H1 (cell line): ENCODE measurements around the gene RAB3C. TPM values are rescaled to one million over a fixed set of nuclear protein-coding genes. Genes with fewer than 3 reads are reported as not detected.
A peak's percentile ranks its signal among the peaks of the same experiment; 100 is the strongest.

ENCODE experiments used
- CTCF ChIA-PET: fragments of 300-600 bp; sonication (Branson Sonifier 250); formaldehyde crosslinking; loops from one replicate; lab custom pipeline; 2021; ENCODE audit not compliant: partially characterized antibody; lab: Charles Lee
- POLR2A ChIA-PET: fragments of 300-600 bp; sonication (Branson Sonifier 250); formaldehyde crosslinking; loops from one replicate; lab custom pipeline; 2021; ENCODE audit warnings: inconsistent platforms; ENCODE audit not compliant: partially characterized antibody; lab: Charles Lee
- DNase-seq, 2 experiments: peaks; one replicate each; pipeline versions ENCODE4 v3.0.0 to v3.0.0-alpha.2; 2010 to 2022; ENCODE audit warnings: low spot score in 2 of 2, low read depth in 1 of 2, mixed read lengths in 1 of 2
- FAIRE-seq: peaks from 2 replicates; lab custom pipeline; 2011; peaks lifted over from hg19 to GRCh38; lab: Jason Lieb, UNC
- H2AFZ ChIP-seq: 2 replicates; pipeline ENCODE4 v1.8.1; 2012; ENCODE audit warnings: low read length, inconsistent platforms
- H2AK5ac ChIP-seq: 2 replicates; pipeline ENCODE4 v1.6.1; 2013; ENCODE audit warnings: low read depth, low read length
- H2BK120ac ChIP-seq: replicated peaks from 2 replicates; pipeline ENCODE3; 2013; ENCODE audit warnings: low read depth, low read length, inconsistent platforms
- H2BK12ac ChIP-seq: 2 replicates; pipeline ENCODE4 v1.6.1; 2013; ENCODE audit warnings: low read depth, low read length
- H2BK15ac ChIP-seq: 2 replicates; pipeline ENCODE4 v1.6.1; 2013; ENCODE audit warnings: low read length
- H2BK20ac ChIP-seq: 2 replicates; pipeline ENCODE4 v1.6.1; 2013; ENCODE audit warnings: low read length
- H2BK5ac ChIP-seq: 2 replicates; pipeline ENCODE4 v1.6.1; 2013; ENCODE audit warnings: low read depth, low read length
- H3K14ac ChIP-seq: 2 replicates; pipeline ENCODE4 v1.6.1; 2013; ENCODE audit warnings: inconsistent platforms; ENCODE audit not compliant: insufficient read length
- H3K18ac ChIP-seq: 2 replicates; pipeline ENCODE4 v1.6.1; 2013; ENCODE audit warnings: low read length; ENCODE audit errors: extremely low read depth
- H3K23ac ChIP-seq: 2 replicates; pipeline ENCODE4 v1.6.1; 2013; ENCODE audit warnings: inconsistent platforms; ENCODE audit not compliant: insufficient read length
- H3K23me2 ChIP-seq: 2 replicates; pipeline ENCODE4 v1.6.1; 2013; ENCODE audit warnings: low read depth, low read length
- H3K27ac ChIP-seq: 2 replicates; pipeline ENCODE4 v1.6.1; 2011; ENCODE audit warnings: low read depth, low read length, inconsistent platforms
- H3K27me3 ChIP-seq, 4 experiments: replicated peaks in 1 of 4; 1 replicate in 1 of 4; 2 replicates in 3 of 4; pipeline versions ENCODE4 v1.6.1 to v1.8.1; 2011 to 2013; ENCODE audit warnings: low read length in 3 of 4, mild to moderate bottlenecking in 3 of 4, inconsistent platforms in 2 of 4, mixed read lengths in 2 of 4, moderate library complexity in 1 of 4; ENCODE audit not compliant: control insufficient read depth in 3 of 4, insufficient read depth in 3 of 4; ENCODE audit errors: extremely low read depth in 1 of 4
- H3K36me3 ChIP-seq, 4 experiments: 2 replicates each; pipeline versions ENCODE4 v1.6.1 to v1.8.1; 2011 to 2013; ENCODE audit warnings: mild to moderate bottlenecking in 4 of 4, low read length in 3 of 4, moderate library complexity in 2 of 4, control low read depth in 1 of 4, inconsistent platforms in 1 of 4; ENCODE audit not compliant: insufficient read depth in 4 of 4, control insufficient read depth in 2 of 4
- H3K4ac ChIP-seq: replicated peaks from 2 replicates; pipeline ENCODE3; 2013; ENCODE audit warnings: low read length, low read depth, mixed read lengths, inconsistent platforms; ENCODE audit not compliant: insufficient read length
- H3K4me1 ChIP-seq, 4 experiments: replicated peaks in 1 of 4; 1 replicate in 1 of 4; 2 replicates in 3 of 4; pipeline versions ENCODE4 v1.6.1 to v1.8.1; 2011 to 2013; ENCODE audit warnings: low read length in 3 of 4, inconsistent platforms in 2 of 4, mixed read lengths in 1 of 4; ENCODE audit not compliant: insufficient read depth in 4 of 4, control insufficient read depth in 3 of 4
- H3K4me2 ChIP-seq, 2 experiments: 2 replicates each; pipeline versions ENCODE4 v1.6.1 to v1.8.1; 2011 to 2013; ENCODE audit warnings: low read depth in 2 of 2, low read length in 2 of 2, control low read depth in 1 of 2, inconsistent platforms in 1 of 2, mild to moderate bottlenecking in 1 of 2; ENCODE audit not compliant: insufficient read depth in 1 of 2
- H3K4me3 ChIP-seq, 4 experiments: fragments of 200-600, 300-600 bp in 1 of 4; sonication (generic), shearing (Covaris generic), sonication (Bioruptor Twin) in 1 of 4; 2 replicates each; pipeline versions ENCODE4 v1.5.1 to v1.8.1; 2011 to 2016; ENCODE audit warnings: low read length in 4 of 4, low read depth in 3 of 4, control low read depth in 2 of 4, inconsistent platforms in 2 of 4, mild to moderate bottlenecking in 2 of 4, mixed read lengths in 1 of 4, moderate library complexity in 1 of 4; ENCODE audit not compliant: insufficient read depth in 2 of 4; ENCODE audit errors: extremely low read depth in 1 of 4
- H3K56ac ChIP-seq: replicated peaks from 2 replicates; pipeline ENCODE3; 2013; ENCODE audit warnings: low read depth, mild to moderate bottlenecking, mixed read lengths, low read length, inconsistent platforms; ENCODE audit not compliant: insufficient read length
- H3K79me1 ChIP-seq: 2 replicates; pipeline ENCODE4 v1.6.1; 2013; ENCODE audit warnings: low read depth, low read length, control low read depth
- H3K79me2 ChIP-seq, 2 experiments: 2 replicates each; pipeline versions ENCODE4 v1.6.1 to v1.8.1; 2012 to 2013; ENCODE audit warnings: low read length in 2 of 2, mild to moderate bottlenecking in 2 of 2, inconsistent platforms in 1 of 2; ENCODE audit not compliant: insufficient read depth in 2 of 2, control insufficient read depth in 1 of 2
- H3K9ac ChIP-seq, 4 experiments: replicated peaks in 1 of 4; 1 replicate in 1 of 4; 2 replicates in 3 of 4; pipeline versions ENCODE4 v1.6.1 to v1.8.1; 2011 to 2013; ENCODE audit warnings: low read depth in 3 of 4, low read length in 3 of 4, control low read depth in 2 of 4, mild to moderate bottlenecking in 2 of 4, moderate library complexity in 2 of 4, inconsistent platforms in 1 of 4; ENCODE audit errors: extremely low read depth in 1 of 4
- H3K9me3 ChIP-seq, 2 experiments: 2 replicates each; pipeline versions ENCODE4 v1.6.1 to v1.8.1; 2012 to 2013; ENCODE audit warnings: mild to moderate bottlenecking in 2 of 2, moderate library complexity in 2 of 2, control low read depth in 1 of 2, inconsistent platforms in 1 of 2, low read depth in 1 of 2, low read length in 1 of 2, mixed read lengths in 1 of 2; ENCODE audit not compliant: insufficient read depth in 2 of 2
- H4K20me1 ChIP-seq, 2 experiments: replicated peaks in 1 of 2; 2 replicates each; pipeline versions ENCODE3 to v1.8.1; 2011 to 2013; ENCODE audit warnings: inconsistent platforms in 2 of 2, low read length in 2 of 2, mild to moderate bottlenecking in 1 of 2; ENCODE audit not compliant: insufficient read depth in 2 of 2, control insufficient read depth in 1 of 2
- H4K5ac ChIP-seq: 2 replicates; pipeline ENCODE4 v1.6.1; 2013; ENCODE audit warnings: low read length, low read depth, mixed read lengths, inconsistent platforms; ENCODE audit not compliant: insufficient read length
- H4K8ac ChIP-seq: 2 replicates; pipeline ENCODE4 v1.8.0; 2013; ENCODE audit warnings: mild to moderate bottlenecking, moderate library complexity, low read length, inconsistent platforms; ENCODE audit not compliant: insufficient read depth; ENCODE audit errors: extremely low read depth
- H4K91ac ChIP-seq: replicated peaks from 2 replicates; pipeline ENCODE3; 2013; ENCODE audit warnings: low read length, mixed read lengths, inconsistent platforms; ENCODE audit not compliant: insufficient read length
- ATF2 ChIP-seq: IDR thresholded peaks from 2 replicates; pipeline ENCODE4 v1.6.1; 2012; ENCODE audit warnings: low read length, inconsistent platforms
- GABPA ChIP-seq: IDR thresholded peaks from 2 replicates; pipeline ENCODE4 v1.6.1; 2011; ENCODE audit warnings: mild to moderate bottlenecking, low read length, moderate library complexity, borderline replicate concordance; ENCODE audit not compliant: insufficient read depth
- POLR2AphosphoS5 ChIP-seq: IDR thresholded peaks from 2 replicates; pipeline ENCODE4 v1.6.1; 2011; ENCODE audit warnings: low read depth, low read length
- RBBP5 ChIP-seq: IDR thresholded peaks from 2 replicates; pipeline ENCODE4 v1.7.1; 2012; ENCODE audit warnings: low read depth, mild to moderate bottlenecking, inconsistent platforms, low read length, moderate library complexity, borderline replicate concordance
- SP2 ChIP-seq: IDR thresholded peaks from 2 replicates; pipeline ENCODE4 v1.6.1; 2012; ENCODE audit warnings: mild to moderate bottlenecking, low read length, inconsistent platforms
- TAF7 ChIP-seq: optimal IDR thresholded peaks from 2 replicates; pipeline ENCODE3; 2011; ENCODE audit warnings: low read depth, mild to moderate bottlenecking, inconsistent platforms, low read length, moderate library complexity, borderline replicate concordance
- TCF12 ChIP-seq: IDR thresholded peaks from 2 replicates; pipeline ENCODE4 v1.6.1; 2011; ENCODE audit warnings: low read depth, mild to moderate bottlenecking, low read length
- WGBS, 2 experiments: shearing (Covaris generic) in 1 of 2; methylation state at CpG; one replicate each; pipeline versions ENCODE4 v1.1.6 to v1.1.7; 2013 to 2015; ENCODE audit warnings: low lambda C conversion rate in 2 of 2, mixed read lengths in 2 of 2, inconsistent platforms in 1 of 2, low coverage in 1 of 2, missing lambda C conversion rate in 1 of 2; ENCODE audit not compliant: insufficient replicate concordance in 2 of 2, insufficient coverage in 1 of 2, insufficient read length in 1 of 2; ENCODE audit errors: extremely low coverage in 1 of 2, missing lambda C conversion rate in 1 of 2; 5-methylcytosine and 5-hydroxymethylcytosine counted together
- polyA plus RNA-seq, 7 experiments: library from polyadenylated mRNA; depleted of rRNA in 3 of 7; stranded (reverse) in 5 of 7; unstranded in 2 of 7; fragments of >200 nt in 5 of 7; fragments of 200-250 nt in 2 of 7; gene quantifications; 1 replicate in 5 of 7; 2 replicates in 1 of 7; 4 replicates in 1 of 7; pipeline versions ENCODE4 v1.2.1 to v1.2.3, GENCODE V29; 2011 to 2013; ENCODE audit warnings: missing spikeins in 2 of 7, mixed read lengths in 2 of 7
- total RNA-seq: library from RNA; stranded (reverse); fragmentation: NEBNext Ultra II Directional; extraction: Animal tissue kit (Norgen Biotek cat#: 25700); gene quantifications from 2 replicates; pipeline ENCODE4 v1.2.1, GENCODE V29; 2021

Gene RAB3C
- total and polyA plus RNA-seq, 2 of the 8 experiments (the other 6 are each of a cell fraction or from before 2014, with no cell fraction given), result 14.7 to 18.3 TPM

GRCh38 chr5:58680503-58680902 is 97.6 kb downstream of the RAB3C start:
- H3K4ac ChIP-seq, result no peak overlapping the region
- no peaks in the 10 kb centered on the region for H3K36me3 ChIP-seq
- TF ChIP-seq GABPA (no peak), TAF7 (no peak), ATF2 (no peak), SP2 (no peak), TCF12 (no peak), POLR2AphosphoS5 (no peak), RBBP5 (no peak)
- H4K91ac ChIP-seq, result no peak overlapping the region
- H3K14ac ChIP-seq, result no peak overlapping the region
- no peak overlapping the region for H2AFZ ChIP-seq
- H3K9ac ChIP-seq, result no peak overlapping the region
- H3K18ac ChIP-seq, result no peak overlapping the region
- H3K56ac ChIP-seq, result no peak overlapping the region
- FAIRE-seq (peak; percentile 36), DNase-seq (no peak)
- H2BK15ac ChIP-seq, result no peak overlapping the region
- H2BK5ac ChIP-seq, result no peak overlapping the region
- POLR2A ChIA-PET, result no interaction called here
- peaks cover 1% of the 10 kb centered on the region; the same call in 1 of the 2 replicates for H3K23me2 ChIP-seq
- no peaks in the 10 kb centered on the region for H3K79me2 ChIP-seq
- no peak overlapping the region for H3K27ac ChIP-seq
- H3K4me3 ChIP-seq, result no peak overlapping the region
- CTCF ChIA-PET, result interaction anchor here (1.8 kb wide), 1 partner anchor 20 kb away, joined by 4 read pairs; no protein-coding TSS in a partner anchor
- no peak overlapping the region for H3K23ac ChIP-seq
- H3K4me2 ChIP-seq, result no peak overlapping the region
- H2BK120ac ChIP-seq, result no peak overlapping the region
- H2BK20ac ChIP-seq, result no peak overlapping the region
- H4K8ac ChIP-seq, result no peak overlapping the region
- 86% methylated on average over 2 of the region's 2 CpGs; no CpG with 5 or more reads in 1 of the 2 experiments for WGBS, 2 experiments
- no peak overlapping the region for H4K5ac ChIP-seq
- no peaks in the 10 kb centered on the region for H3K9me3 ChIP-seq
- H2AK5ac ChIP-seq, result no peak overlapping the region
- H3K4me1 ChIP-seq, result no peaks in the 10 kb centered on the region
- no peak overlapping the region for H2BK12ac ChIP-seq
- H4K20me1 ChIP-seq, result no peaks in the 10 kb centered on the region
- H3K27me3 ChIP-seq, result no peaks in the 10 kb centered on the region
- H3K79me1 ChIP-seq, result no peaks in the 10 kb centered on the region
